Measurements from ENCODE around the gene SMPD3. TPM values are rescaled to one million over a fixed set of nuclear protein-coding genes. Genes with fewer than 3 reads are reported as not detected.

SMPD3 gene
- total RNA-seq, 1 experiment from 2014 or later: 0.17 TPM

GRCh38 chr16:68451676-68452075 lies 3.4 kb upstream of the SMPD3 start:
- no peaks in the 10 kb centered on the region for H3K36me3 ChIP-seq (ENCODE audit: insufficient read depth, low read length, poor library complexity, severe bottlenecking)
- TF ChIP-seq CTCF (conservative IDR thresholded peaks at IDR 0.05; ENCODE audit: low read depth, low read length) (no peak), EZH2 (IDR thresholded peaks at IDR 0.05; ENCODE audit: borderline replicate concordance, low read depth, low read length, poor library complexity, severe bottlenecking) (no peak)
- peaks cover 9% of the 10 kb centered on the region for H3K4me1 ChIP-seq (ENCODE audit: insufficient read depth, low read length, poor library complexity, severe bottlenecking)
- no peaks in the 10 kb centered on the region for H3K9me3 ChIP-seq (ENCODE audit: low read depth, low read length, poor library complexity, severe bottlenecking)
- POLR2A ChIA-PET (ENCODE audit: low non-redundant PET): no interaction called here
- H3K27ac ChIP-seq (ENCODE audit: low read depth, low read length, poor library complexity, severe bottlenecking): no peak overlapping the region
- H3K4me3 ChIP-seq (ENCODE audit: low read depth, low read length, poor library complexity, severe bottlenecking): no peak overlapping the region
- no peak for DNase-seq (ENCODE audit: low spot score)
- H3K27me3 ChIP-seq (replicated peaks; ENCODE audit: insufficient read depth, low read depth, low read length, poor library complexity): peaks cover 11% of the 10 kb centered on the region
- no TSS peak for BruUV-seq (replicated peaks)
- intact Hi-C loops (cut with micrococcal nuclease; ENCODE audit: unreplicated experiment): no loop called here
- CTCF ChIA-PET: no interaction called here

- ChIA-PET CTCF (no interaction called here), POLR2A (ENCODE audit: low non-redundant PET) (no interaction called here)
- no peak for DNase-seq (ENCODE audit: low spot score)
- H3K27me3 ChIP-seq (replicated peaks; ENCODE audit: insufficient read depth, low read depth, low read length, poor library complexity): peaks cover 20% of the 10 kb centered on the region
- H3K36me3 ChIP-seq (ENCODE audit: insufficient read depth, low read length, poor library complexity, severe bottlenecking): no peaks in the 10 kb centered on the region
- no peak for TF ChIP-seq EZH2 (IDR thresholded peaks at IDR 0.05; ENCODE audit: borderline replicate concordance, low read depth, low read length, poor library complexity, severe bottlenecking)
- no peak for TF ChIP-seq CTCF (conservative IDR thresholded peaks at IDR 0.05; ENCODE audit: low read depth, low read length)
- intact Hi-C loops (cut with micrococcal nuclease; ENCODE audit: unreplicated experiment): no loop called here
- no peaks in the 10 kb centered on the region for H3K9me3 ChIP-seq (ENCODE audit: low read depth, low read length, poor library complexity, severe bottlenecking)
- no TSS peak for BruUV-seq (replicated peaks)
- H3K27ac ChIP-seq (ENCODE audit: low read depth, low read length, poor library complexity, severe bottlenecking): no peak overlapping the region
- no peak overlapping the region for H3K4me3 ChIP-seq (ENCODE audit: low read depth, low read length, poor library complexity, severe bottlenecking)
- peaks cover 9% of the 10 kb centered on the region for H3K4me1 ChIP-seq (ENCODE audit: insufficient read depth, low read length, poor library complexity, severe bottlenecking)
Observed at GRCh38 chr16:68450741-68451255, 2.5 kb upstream of the SMPD3 start.

GRCh38 chr16:68447653-68448359 lies 502 bp downstream of the SMPD3 start:
- CTCF ChIA-PET: no interaction called here
- DNase-seq (ENCODE audit: low spot score): no peak

More at GRCh38 chr16:68447653-68448359, 502 bp downstream of the SMPD3 start:
- Histone ChIP-seq H3K36me3 (ENCODE audit: insufficient read depth, low read length, poor library complexity, severe bottlenecking) (no peaks in the 10 kb centered on the region), H3K4me3 (ENCODE audit: low read depth, low read length, poor library complexity, severe bottlenecking) (peak overlapping the region; percentile 33), H3K27me3 (replicated peaks; ENCODE audit: insufficient read depth, low read depth, low read length, poor library complexity) (peaks cover 31% of the 10 kb centered on the region), H3K4me1 (ENCODE audit: insufficient read depth, low read length, poor library complexity, severe bottlenecking) (peaks cover 9% of the 10 kb centered on the region), H3K27ac (ENCODE audit: low read depth, low read length, poor library complexity, severe bottlenecking) (no peak overlapping the region), H3K9me3 (ENCODE audit: low read depth, low read length, poor library complexity, severe bottlenecking) (no peaks in the 10 kb centered on the region)
- POLR2A ChIA-PET (ENCODE audit: low non-redundant PET): no interaction called here
- TF ChIP-seq CTCF (conservative IDR thresholded peaks at IDR 0.05; ENCODE audit: low read depth, low read length) (no peak), EZH2 (IDR thresholded peaks at IDR 0.05; ENCODE audit: borderline replicate concordance, low read depth, low read length, poor library complexity, severe bottlenecking) (no peak)
- BruUV-seq (replicated peaks): no TSS peak
- intact Hi-C loops (cut with micrococcal nuclease; ENCODE audit: unreplicated experiment): loop anchor here (5.0 kb wide), 3 partner anchors 34 to 74 kb away; no protein-coding TSS in a partner anchor
